HuH-7 (cell line): ENCODE measurements around the gene RFTN2.
"Not testable (repeated sequence)": the region's sequence is repeated elsewhere in the genome, so short reads cannot be mapped to it uniquely, and the experiment has no call there.

Source experiments
- DNase-seq: peaks from one replicate; pipeline ENCODE4 v3.0.0; 2011; ENCODE audit warnings: low spot score

The RFTN2 gene

DNA sequence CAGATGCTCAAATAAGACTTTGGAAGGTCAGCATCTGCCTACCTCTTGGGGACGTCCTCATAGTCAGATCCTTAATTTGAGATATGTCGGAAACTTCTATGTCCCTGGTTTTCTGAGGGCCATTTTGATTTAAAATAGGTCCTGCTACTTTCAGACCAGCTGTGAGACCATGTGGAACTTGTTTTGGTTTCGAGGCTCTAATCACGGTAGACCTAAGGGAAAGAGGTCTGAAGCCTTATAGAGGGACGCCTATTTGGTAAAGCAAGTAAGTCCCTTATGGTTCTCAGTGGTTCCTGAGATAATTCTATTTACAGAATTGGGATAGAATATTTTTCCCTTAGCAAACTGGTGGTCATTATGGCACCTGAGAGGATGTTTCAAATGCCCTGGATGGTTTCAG is 75.1 kb downstream of the RFTN2 start:
- DNase-seq = no peak

DNA sequence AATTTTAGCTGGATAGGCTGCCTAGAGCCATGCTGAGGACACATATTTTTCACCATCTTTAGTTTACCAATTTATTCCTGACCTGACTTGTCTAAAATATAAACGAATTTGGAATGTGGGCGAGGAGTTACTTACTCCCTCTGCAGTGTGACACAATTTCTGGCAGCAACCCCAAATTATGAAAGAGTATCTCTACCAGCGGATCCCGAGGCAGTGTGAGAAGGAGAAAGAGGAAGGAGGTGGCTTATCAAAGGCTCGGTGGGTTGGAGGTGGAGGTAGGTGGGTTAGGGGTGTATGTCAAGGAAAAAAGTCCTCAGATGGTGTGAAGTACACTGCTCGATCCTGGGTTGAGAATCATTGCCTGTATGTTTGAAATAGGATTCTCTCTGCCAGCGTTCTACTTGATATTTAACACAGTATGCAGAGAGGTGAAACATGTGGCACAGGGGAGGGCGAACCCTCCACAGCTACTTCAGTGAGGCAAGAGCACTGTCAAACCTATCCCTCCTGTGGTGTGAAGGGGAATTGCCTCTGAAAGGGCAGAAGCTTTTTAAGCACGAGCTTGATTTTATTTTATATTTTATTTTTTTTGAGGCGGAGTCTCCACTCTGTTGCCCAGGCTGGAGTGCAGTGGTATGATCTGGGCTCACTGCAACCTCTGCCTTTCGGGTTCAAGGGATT is 76.0 kb downstream of the RFTN2 start:
- peak; percentile 56 for DNase-seq

DNA sequence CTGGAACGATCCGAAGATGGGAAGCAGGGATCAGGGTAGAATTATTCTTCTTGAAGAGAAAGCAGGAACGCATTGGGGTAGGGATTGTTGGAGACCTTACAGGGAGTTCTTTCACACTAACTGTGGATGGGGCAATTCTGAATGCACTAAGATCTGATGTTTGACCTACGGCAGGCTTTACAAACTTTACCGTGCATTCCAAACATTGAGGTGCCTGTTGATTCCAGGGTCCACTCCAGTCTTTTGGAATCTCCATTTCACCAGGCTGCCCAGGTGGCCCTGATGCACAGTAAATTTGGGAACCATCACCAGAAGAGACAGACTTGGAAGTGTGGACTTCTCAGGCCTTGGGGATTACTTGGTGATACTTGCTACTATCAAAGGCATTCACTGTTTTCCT is 76.9 kb downstream of the RFTN2 start:
- no peak for DNase-seq

DNA sequence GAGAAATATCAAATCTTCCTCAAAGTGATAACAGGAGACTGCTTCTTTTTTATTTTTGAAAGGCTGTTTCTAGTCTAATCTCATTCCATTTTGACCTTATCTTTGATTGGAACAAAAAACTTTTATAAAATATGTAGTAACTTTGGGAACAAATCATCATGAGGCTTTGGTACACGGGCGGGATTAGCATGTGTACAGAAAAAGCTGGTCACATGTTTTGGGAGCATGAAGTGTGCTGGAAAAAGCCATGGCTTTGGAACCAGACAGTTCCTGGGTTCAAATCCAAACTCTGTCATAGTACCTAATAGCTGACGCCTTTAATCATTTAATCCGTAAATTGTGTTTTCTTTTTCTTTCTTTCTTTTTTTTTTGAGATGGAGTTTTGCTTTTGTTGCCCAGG is 78.2 kb downstream of the RFTN2 start:
- no peak for DNase-seq

DNA sequence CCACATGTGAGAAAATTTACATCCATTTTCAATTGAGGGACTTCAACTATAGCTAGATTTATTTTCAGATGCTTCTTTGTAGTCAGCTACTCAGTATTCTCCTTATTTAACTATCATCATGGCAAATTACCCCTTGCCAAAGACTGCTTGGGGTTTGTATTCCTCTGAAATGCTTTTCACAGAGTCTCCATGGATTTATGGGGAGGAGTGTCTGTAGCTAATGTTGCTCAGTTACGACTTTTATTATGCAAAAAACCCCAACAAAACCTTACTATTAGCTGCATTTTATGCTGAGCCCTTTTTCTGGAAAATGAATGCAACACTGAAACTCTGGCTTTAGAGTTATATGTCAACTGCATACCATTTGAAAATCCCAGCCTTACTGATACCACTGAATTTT is 78.6 kb downstream of the RFTN2 start:
- no peak for DNase-seq

DNA sequence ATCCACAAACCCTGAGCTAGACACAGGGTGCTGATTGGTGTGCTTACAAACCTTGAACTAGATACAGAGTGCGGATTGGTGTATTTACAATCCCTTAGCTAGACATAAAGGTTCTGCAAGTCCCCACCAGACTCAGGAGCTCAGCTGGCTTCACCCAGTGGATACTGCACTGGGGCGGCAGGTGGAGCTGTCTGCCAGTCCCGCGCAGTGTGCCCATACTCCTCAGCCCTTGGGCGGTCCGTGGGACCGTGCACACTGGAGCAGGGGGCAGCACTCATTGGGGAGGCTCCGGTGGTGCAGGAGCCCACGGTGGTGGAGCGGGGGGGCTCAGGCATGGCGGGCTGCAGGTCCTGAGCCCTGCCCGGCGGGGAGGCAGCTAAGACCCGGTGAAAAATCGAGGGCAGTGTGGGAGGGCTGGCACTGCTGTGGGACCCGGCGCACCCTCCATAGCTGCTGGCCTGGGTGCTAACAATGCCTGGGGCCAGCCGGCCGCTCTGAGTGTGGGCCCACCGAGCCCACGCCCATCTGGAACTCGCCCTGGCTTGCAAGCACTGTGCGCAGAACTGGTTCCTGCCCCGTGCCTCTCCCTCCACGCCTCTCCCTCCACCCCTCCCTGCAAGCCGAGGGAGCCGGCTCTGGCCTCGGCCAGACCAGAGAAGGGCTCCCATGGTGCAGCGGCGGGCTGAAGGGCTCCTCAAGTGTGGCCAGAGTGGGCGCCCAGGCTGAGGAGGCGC is 83.9 kb downstream of the RFTN2 start:
- no peak for DNase-seq

DNA sequence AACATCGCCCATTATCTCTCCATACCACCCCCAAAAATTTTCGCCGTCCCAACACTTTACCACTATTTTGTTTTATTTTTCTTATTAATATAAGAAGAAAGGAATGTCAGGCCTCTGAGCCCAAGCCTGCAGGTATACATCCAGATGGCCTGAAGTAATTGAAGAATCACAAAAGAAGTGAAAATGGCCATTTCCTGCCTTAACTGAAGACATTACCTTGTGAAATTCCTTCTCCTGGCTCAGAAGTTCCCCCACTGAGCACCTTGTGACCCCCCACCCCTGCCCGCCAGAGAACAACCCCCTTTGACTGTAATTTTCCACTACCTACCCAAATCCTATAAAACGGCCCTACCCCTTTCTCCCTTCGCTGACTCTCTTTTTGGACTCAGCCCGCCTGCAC is 88.1 kb downstream of the RFTN2 start:
- not testable (repeated sequence) for DNase-seq

DNA sequence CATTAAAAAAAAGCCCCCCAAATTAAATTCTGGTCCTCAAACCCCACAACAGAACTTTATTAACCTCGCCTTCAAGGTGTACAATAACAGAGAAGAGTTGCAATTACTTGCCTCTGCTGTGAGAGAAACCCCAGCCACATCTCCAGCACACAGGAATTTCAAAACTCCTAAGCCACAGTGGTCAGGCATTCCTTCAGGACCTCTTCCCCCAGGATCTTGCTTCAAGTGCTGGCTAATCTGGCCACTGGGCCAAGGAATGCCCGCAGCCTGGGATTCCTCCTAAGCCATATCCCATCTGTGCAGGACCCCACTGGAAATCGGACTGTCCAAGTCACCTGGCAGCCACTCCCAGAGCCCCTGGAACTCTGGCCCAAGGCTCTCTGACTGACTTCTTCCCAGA is 95.2 kb downstream of the RFTN2 start:
- not testable (repeated sequence) for DNase-seq

DNA sequence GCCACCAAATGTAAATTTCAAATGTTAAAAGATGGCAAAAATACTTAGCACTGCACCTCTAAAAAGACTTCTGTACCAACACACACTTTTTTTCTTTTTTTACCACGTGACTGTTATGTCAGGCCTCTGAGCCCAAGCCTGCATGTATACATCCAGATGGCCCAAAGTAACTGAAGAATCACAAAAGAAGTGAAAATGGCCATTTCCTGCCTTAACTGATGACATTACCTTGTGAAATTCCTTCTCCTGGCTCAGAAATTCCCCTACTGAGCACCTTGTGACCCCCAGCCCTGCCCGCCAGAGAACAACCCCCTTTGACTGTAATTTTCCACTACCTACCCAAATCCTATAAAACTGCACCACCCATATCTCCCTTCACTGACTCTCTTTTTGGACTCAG is 97.1 kb downstream of the RFTN2 start:
- DNase-seq = not testable (repeated sequence)

DNA sequence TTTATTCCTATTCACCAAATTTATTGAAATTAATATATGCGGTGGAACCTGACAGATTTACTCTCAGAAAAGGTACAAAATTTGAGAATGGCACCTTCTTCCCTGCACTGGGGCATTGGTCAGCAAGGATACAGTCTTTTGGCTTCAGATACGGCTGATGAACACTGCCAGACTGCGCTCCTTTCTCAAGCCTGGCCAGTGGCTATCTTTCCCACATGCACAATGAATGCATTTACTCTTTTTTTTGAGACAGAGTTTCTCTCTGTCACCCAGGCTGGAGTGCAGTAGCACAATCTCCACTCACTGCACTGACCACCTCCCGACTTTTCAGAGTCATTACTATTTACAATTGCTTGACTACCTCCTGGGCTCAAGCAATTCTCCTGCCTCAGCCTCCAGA is 97.9 kb downstream of the RFTN2 start:
- DNase-seq = no peak

DNA sequence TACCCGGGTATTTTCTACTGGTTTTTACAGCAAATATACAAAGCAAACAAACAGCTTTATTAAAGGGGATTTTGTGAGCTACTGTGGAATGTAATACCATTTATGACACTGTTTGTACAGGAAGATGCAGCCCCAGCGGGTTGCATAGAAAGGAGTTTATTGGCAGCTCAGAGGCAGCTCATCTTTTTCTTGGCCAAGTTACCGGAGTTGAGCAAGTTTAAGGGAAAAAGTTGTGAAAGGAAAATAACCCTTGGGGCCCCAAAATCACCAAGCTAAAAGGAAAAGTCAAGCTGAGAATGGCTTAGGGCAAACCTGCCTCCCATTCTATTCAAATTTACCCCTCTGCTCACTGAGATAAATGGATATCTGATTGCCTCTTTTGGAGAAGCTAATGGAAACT is 98.8 kb downstream of the RFTN2 start:
- peak; percentile 26 for DNase-seq

DNA sequence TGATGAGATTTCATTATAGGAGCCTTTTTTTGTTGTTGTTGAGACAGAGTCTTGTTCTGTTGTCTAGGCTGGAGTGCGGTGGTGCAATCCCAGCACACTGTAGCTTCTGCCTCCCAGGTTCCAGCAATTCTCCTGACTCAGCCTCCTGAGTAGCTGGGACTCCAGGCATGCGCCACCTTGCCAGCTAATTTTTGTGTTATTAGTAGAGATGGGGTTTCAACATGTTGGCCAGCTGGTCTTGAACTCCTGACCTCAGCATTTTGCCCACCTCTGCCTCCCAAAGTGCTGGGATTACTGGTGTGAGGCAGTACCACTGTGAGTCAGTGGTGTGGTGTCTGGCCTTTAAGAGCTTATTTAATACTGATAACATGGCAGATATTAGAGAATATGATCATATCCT is 99.4 kb downstream of the RFTN2 start:
- no peak for DNase-seq

DNA sequence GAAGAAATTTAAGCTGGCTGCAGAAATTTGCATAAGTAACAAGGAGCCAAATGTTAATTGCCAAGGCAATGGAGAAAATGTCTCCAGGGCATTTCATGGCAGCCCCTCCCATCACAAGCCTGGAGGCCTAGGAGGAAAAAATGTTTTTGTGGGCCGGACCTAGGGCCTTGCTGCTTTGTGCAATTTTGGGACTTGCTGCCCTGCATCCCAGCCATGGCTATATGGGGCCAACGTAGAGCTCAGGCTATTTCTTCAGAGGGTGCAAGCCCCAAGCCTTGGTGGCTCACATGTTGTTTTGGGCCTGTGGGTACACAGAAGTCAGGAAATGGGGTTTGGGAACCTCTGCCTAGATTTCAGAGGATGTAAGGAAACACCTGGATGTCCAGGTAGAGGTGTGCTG is 101.8 kb downstream of the RFTN2 start:
- DNase-seq = no peak

DNA sequence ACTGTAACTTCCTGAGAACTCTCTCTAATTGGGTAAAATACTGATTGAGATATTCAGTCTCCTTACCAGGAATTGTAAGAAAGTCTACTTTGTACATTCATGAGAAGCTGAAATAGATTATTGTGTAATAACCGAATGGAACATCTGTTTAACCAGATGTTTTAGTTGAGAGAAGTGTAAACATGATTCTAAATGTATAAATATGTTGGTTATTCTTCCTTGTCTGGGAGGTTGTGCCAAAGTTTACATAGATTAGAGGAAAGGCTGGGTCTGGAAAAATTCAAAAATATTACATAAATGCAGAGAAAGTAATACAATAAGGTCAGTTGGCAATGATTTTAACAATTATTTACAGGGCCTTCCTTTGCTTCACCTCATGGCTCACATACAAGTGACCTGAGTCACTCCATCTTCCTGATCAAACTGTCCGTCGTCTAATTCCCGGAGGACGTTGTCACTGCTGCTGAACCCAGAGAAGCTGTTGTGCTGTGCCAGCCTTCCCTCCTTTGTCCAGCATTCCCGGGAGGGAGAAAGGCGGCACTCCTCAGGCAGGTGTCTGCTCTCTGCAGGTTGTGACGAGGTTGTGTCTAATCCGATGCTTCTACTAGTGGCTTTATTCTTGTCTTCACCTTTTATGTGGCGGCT is 103.6 kb downstream of the RFTN2 start:
- DNase-seq = no peak

DNA sequence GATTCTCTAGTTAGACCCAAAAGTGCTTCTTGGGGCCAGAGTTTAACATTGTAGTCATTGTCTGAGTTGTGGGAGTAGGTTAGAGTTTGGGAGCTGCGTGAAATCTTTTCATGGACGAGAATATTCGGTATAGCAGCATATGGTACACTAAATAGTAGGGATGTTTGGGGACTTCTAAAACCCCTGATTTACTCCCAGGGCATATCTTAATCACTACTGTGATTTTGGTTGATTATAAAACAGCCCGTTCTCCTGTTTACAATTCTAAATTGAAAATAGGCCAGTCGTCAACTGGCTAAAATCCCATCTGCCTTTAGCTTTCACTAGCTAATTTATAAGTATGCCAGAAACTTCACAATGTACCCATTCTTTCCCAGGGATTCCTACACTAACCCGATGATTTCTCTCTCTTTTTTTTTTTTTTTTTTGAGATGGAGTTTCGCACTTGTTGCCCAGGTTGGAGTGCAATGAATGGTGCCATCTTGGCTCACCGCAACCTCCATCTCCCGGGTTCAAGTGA is 115.2 kb downstream of the RFTN2 start:
- DNase-seq = no peak

DNA sequence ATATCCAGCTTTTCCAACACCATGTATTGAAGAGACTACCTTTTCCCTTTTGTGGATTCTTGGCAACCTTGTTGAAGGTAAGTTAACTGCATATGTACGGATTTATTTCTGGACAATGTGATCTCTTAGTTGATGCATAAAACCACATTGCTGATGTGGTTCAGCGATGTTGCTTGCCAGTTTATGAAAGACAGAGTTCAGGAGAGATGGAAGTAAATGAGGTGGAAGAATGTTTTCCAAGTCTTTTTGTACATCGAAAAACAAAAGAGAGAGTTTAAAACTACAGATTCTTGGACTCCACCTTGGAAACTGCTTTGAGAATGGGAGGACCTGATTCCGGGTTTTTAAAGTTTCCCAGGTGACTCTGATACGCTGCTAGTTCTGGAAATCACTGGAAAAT is 115.7 kb downstream of the RFTN2 start:
- no peak for DNase-seq

DNA sequence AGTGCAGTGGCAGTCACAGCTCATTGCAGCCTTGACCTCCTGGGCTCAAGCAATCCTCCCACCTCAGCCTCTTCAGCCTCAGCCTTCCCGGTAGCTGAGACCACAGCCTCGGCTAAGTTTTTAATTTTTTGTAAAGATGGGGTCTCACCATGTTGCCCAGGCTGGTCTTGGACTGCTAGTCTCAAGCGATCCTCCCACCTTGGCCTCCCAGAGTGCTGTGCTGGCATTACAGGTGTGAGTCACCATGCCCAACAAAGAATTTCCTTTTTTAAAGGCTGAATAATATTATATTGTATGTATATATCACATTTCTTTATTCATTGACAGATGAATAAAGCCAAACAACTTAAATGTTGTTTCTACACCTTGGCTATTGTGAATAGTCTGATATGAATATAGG is 117.0 kb downstream of the RFTN2 start:
- no peak for DNase-seq

DNA sequence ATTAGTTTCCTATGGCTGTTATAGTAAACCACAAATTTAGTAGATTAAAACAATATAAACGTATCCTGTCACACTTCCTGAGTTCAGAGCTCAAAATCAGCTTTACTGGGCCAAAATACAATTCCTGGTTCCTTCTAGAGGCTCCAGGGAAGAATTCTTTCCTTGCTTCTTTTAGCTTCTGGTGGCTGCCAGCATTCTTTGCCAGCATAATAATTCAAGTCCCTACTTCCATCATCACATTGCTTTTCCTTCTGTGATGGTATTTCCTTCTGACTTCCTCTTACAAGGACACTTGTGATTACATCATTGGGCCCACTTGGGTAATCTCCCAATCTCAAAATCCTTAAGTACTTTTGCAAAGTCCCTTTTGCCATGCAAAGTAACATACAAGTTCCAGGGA is 118.9 kb downstream of the RFTN2 start:
- no peak for DNase-seq

DNA sequence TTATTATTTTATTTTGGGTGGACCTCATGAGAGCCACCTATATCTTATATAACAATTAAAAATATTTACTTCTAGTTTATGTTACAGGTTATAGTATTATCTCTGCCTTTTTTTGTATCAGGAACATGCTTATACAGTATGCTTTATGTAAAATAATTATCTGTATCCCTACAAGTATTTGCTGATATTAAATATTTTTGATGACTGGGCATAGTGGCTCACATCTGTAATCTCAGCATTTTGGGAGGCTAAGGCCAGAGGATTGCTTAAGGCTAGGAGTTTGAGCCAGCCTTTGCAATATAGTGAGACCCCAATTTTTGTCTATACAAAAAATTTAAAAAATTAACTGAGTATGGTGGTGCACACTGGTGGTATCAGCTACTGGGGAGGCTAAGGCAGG is 119.9 kb downstream of the RFTN2 start:
- DNase-seq = no peak

DNA sequence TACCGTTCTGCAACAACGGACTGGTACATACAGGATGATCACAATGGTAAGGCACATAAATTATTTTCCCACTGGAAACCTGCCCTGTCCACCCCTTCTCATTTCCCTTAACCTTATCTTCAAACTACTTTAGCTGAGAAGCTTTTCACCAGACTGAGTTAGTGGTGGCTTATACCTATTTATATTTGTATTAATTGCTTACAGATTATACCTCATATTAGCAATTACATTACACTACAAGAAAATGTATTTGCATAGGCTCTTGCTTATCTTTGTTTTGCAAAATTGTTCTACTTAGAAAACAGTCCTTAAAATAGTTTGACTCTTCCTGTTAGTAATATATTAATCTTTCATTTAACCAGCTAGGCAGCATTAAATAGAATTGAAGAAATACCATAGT is 124.1 kb downstream of the RFTN2 start:
- not testable (repeated sequence) for DNase-seq

DNA sequence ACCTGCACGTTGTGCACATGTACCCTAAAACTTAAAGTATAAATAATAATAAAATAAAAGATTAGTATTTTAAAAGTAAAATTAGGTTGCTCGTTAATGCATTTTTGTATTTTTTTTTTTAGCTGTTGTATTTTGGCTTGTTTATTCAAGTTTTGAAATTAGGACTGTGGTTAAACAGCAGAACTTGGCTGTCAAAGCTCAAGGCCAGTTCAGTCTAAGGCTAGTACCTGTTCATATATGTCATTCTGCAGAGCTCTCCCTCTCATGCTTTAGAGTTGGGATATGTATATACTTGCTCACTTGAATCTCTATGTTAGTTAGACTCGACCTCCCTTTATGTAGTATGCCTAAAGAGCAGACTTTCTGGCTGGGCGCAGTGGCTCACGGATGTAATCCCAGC is 126.8 kb downstream of the RFTN2 start:
- no peak for DNase-seq

DNA sequence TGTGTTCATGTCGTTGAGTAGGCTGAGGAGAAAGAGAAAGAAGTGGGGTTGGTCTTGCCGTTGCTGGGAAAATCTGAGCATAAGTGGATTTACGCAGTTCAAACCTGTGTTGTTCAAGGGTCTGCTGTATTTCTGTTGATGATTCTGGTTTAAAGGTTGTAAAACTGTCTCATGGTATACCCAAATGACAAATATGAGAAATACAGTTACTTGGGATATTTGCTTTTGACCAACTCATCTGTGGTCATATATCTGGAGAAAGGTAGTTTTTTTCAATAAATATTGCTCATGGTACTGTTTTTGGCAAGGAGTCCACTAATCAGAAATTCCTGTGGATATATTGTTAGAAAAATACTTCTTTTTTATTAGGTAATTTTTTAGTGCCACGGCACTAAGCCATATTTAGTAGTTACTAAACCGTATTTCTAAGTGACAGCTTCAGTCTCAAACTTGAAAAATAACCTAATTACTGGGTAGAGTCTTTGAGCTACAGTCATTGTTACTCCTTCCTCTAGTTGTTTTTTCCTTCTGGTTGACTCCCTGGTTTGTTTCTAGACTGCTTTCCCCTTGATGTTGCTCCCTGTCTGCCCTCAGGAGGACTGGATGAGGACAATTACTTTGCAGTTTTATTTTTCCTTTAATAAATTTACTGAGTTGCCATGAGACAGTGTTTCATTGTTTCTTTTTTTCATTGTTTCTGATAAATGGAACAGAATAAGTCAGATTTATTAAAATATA is 128.1 kb downstream of the RFTN2 start:
- DNase-seq = no peak

DNA sequence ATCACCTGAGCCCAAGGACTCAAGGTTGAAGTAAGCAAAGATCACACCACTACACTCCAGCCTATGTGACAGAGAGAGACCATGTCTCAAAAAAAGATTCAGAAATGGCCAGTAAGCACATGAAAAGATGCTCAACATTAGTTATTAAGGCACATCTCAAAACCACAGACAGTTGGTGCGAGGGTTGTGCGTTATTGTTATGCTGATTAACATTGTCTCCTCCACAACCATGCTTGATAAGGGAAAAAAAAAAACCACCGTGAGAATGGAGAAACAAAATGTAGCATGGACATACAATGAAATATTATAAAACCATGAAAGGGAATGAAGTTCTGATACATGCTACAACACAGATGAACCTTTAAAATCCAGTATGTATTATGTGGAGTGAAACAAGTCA is 132.2 kb downstream of the RFTN2 start:
- no peak for DNase-seq
